Naive thymus-derived CD4-positive, alpha-beta T cell (primary cell): ENCODE data around the gene CPSF6. TPM values are rescaled to one million over a fixed set of nuclear protein-coding genes. Genes with fewer than 3 reads are reported as not detected.
"Not testable (repeated sequence)": the region's sequence is repeated elsewhere in the genome, so short reads cannot be mapped to it uniquely, and the experiment has no call there.

Experiments
- ATAC-seq: fragments of 150-1000 bp; cut with Tn5 transposase; 2 replicates; pipeline ENCODE4 v1.10.0; 2021; ENCODE audit warnings: mild to moderate bottlenecking, moderate library complexity
- CTCF ChIA-PET: fragments of 350-600 bp; sonication (Branson Sonifier 250); formaldehyde crosslinking; loops from one replicate; lab custom pipeline; 2021; ENCODE audit warnings: antibody characterized with exemption; lab: Charles Lee
- POLR2A ChIA-PET: fragments of 350-600 bp; sonication (Branson Sonifier 250); formaldehyde crosslinking; loops from one replicate; lab custom pipeline; 2021; ENCODE audit warnings: antibody characterized with exemption, inconsistent platforms; lab: Charles Lee
- DNase-seq, 9 donors: peaks; one replicate each; pipeline versions ENCODE4 v3.0.0 to v3.0.0-alpha.2; 2020 to 2022; ENCODE audit warnings: mixed read lengths in 1 of 9
- H3K27ac ChIP-seq: one replicate; pipeline ENCODE4 v1.7.0; 2013; ENCODE audit warnings: mild to moderate bottlenecking, low read depth, low read length, moderate library complexity
- H3K27me3 ChIP-seq, 2 donors: one replicate each; pipeline ENCODE4 v1.7.0; 2013; ENCODE audit warnings: low read length in 2 of 2, mild to moderate bottlenecking in 2 of 2, moderate library complexity in 2 of 2; ENCODE audit not compliant: control insufficient read depth in 2 of 2, insufficient read depth in 2 of 2
- H3K36me3 ChIP-seq, 3 experiments: 1 replicate in 2 of 3; 2 replicates in 1 of 3; pipeline ENCODE4 v1.7.0; 2013; ENCODE audit warnings: low read length in 3 of 3, mild to moderate bottlenecking in 3 of 3, moderate library complexity in 1 of 3; ENCODE audit not compliant: insufficient read depth in 3 of 3, control insufficient read depth in 2 of 3
- H3K4me1 ChIP-seq, 2 donors: one replicate each; pipeline ENCODE4 v1.7.0; 2013; ENCODE audit warnings: low read length in 2 of 2, mild to moderate bottlenecking in 2 of 2, moderate library complexity in 1 of 2; ENCODE audit not compliant: control insufficient read depth in 2 of 2, insufficient read depth in 2 of 2
- H3K4me3 ChIP-seq: 2 replicates; pipeline ENCODE4 v1.7.0; 2013; ENCODE audit warnings: mild to moderate bottlenecking, low read length
- H3K9me3 ChIP-seq, 3 experiments: 1 replicate in 2 of 3; 2 replicates in 1 of 3; pipeline ENCODE4 v1.7.0; 2013; ENCODE audit warnings: low read length in 3 of 3; ENCODE audit not compliant: control insufficient read depth in 2 of 3
- H3K27ac Mint-ChIP-seq, 9 donors: one replicate each; pipeline ENCODE4 v1.8.0; 2020 to 2022; ENCODE audit warnings: mixed read lengths in 9 of 9, mild to moderate bottlenecking in 8 of 9, moderate library complexity in 5 of 9, inconsistent platforms in 2 of 9
- H3K27me3 Mint-ChIP-seq, 5 donors: one replicate each; pipeline ENCODE4 v1.8.0; 2021 to 2022; ENCODE audit warnings: mixed read lengths in 5 of 5, mild to moderate bottlenecking in 1 of 5
- H3K36me3 Mint-ChIP-seq, 5 donors: one replicate each; pipeline ENCODE4 v1.8.0; 2020 to 2022; ENCODE audit warnings: mixed read lengths in 5 of 5, mild to moderate bottlenecking in 3 of 5, inconsistent platforms in 1 of 5
- H3K4me1 Mint-ChIP-seq, 7 donors: one replicate each; pipeline ENCODE4 v1.8.0; 2020 to 2022; ENCODE audit warnings: mixed read lengths in 7 of 7, mild to moderate bottlenecking in 3 of 7, inconsistent platforms in 1 of 7
- H3K4me3 Mint-ChIP-seq, 10 donors: one replicate each; pipeline ENCODE4 v1.8.0; 2020 to 2022; ENCODE audit warnings: mild to moderate bottlenecking in 10 of 10, mixed read lengths in 10 of 10, moderate library complexity in 6 of 10, inconsistent platforms in 2 of 10
- H3K9me3 Mint-ChIP-seq, 11 donors: one replicate each; pipeline ENCODE4 v1.8.0; 2020 to 2022; ENCODE audit warnings: mixed read lengths in 11 of 11, mild to moderate bottlenecking in 4 of 11, inconsistent platforms in 1 of 11, moderate library complexity in 1 of 11
- intact Hi-C, 2 donors: fragments of 100-400 bp; cut with micrococcal nuclease; formaldehyde crosslinking; loops; one replicate each; pipeline ENCODE4 v1.15.1; 2023
- polyA plus RNA-seq, 2 donors: library from polyadenylated mRNA; unstranded; fragments of 300-500 nt; fragmentation: Illumina TruSeq; gene quantifications; one replicate each; pipeline ENCODE4 v1.2.3, GENCODE V29; 2021
- total RNA-seq, 6 experiments: library from RNA in 5 of 6; stranded (reverse) in 5 of 6; gene quantifications; 1 replicate in 5 of 6; 2 replicates in 1 of 6; pipeline ENCODE4 v1.2.3 and lab custom pipeline; 2021 to 2026

CPSF6 gene
- total and polyA plus RNA-seq, 7 experiments from 2014 or later, result 33.2 to 127 (median 90.7) TPM

DNA sequence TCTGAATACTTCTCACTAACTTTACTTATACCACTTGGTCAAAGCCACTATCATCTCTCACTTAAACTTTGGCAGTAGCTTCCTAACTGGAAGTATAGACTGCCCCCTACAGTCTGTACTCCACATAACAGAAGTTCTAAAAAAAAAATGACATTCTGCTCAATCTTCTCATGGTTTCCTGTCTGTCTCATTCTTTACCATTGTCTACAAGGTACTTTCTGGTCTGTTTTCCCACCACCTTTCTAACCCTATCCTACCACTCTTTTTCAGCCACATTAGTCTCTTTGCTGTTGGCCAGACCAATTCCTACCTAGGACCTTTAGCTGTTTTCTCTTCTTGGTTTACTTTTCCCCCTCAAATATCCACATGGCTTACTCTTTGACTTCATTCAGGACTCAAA, 14.7 kb downstream of the CPSF6 start:
- peaks cover 0 to 28% (median 18%) of the 10 kb centered on the region in 5 donors for H3K36me3 Mint-ChIP-seq

DNA sequence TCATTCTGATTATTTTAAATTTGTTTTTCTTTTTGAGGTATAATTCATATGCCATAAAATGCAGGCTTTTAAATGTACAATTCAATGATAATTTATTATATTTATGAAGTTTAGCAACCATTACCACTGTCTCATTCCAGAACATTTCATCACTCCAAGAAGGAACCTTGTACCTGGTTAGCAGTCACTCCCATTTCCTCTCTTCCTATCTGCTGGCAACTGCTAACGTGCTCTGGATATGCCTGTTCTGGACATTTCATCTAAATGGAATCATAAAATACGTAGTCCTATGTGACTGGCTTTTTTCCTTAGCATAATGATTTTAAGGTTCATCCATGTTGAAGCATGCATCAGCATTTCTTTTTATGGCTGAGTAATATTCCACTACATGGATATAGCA, 15.5 kb downstream of the CPSF6 start:
- no peaks in the 10 kb centered on the region for H3K9me3 ChIP-seq
- H3K27me3 ChIP-seq, result no peaks in the 10 kb centered on the region
- H3K36me3 Mint-ChIP-seq, result peaks cover 0 to 29% (median 17%) of the 10 kb centered on the region in 5 donors
- H3K4me1 Mint-ChIP-seq, result peaks cover 13 to 51% (median 46%) of the 10 kb centered on the region in 7 donors
- CTCF ChIA-PET, result interaction anchor here (0.7 to 6.3 kb wide), 6 partner anchors 9 to 418 kb away, joined by 3 to 71 read pairs (median 4); no protein-coding TSS in a partner anchor
- no peak overlapping the region for H3K27ac ChIP-seq
- no peak for DNase-seq
- no peak for ATAC-seq
- H3K9me3 Mint-ChIP-seq, result no peaks in the 10 kb centered on the region
- H3K27me3 Mint-ChIP-seq, result no peaks in the 10 kb centered on the region
- POLR2A ChIA-PET, result interaction anchor here (0.6 to 1.4 kb wide), 3 partner anchors 10 to 98 kb away, joined by 3 to 8 read pairs (median 3); no protein-coding TSS in a partner anchor
- peaks cover 4 to 38% (median 24%) of the 10 kb centered on the region in 3 experiments for H3K36me3 ChIP-seq
- H3K27ac Mint-ChIP-seq, result no peak overlapping the region
- no peak overlapping the region for H3K4me3 ChIP-seq
- intact Hi-C loops, result loop anchor here (1.0 to 10.0 kb wide), 6 partner anchors 16 to 1210 kb away; partner anchors contain the start of gene CPSF6 (in 2 of the 2)
- no peak overlapping the region for H3K4me3 Mint-ChIP-seq
- H3K4me1 ChIP-seq, result peaks cover 0 to 4% of the 10 kb centered on the region in 2 donors

More for the DNA sequence above, 14.7 kb downstream of the CPSF6 start:
- Histone ChIP-seq H3K27me3 (no peaks in the 10 kb centered on the region), H3K9me3 (no peaks in the 10 kb centered on the region), H3K4me1 (peaks cover 0 to 4% of the 10 kb centered on the region in 2 donors), H3K27ac (peak overlapping the region; percentile 33), H3K36me3 (peaks cover under 1 to 29% (median 17%) of the 10 kb centered on the region in 3 experiments), H3K4me3 (no peak overlapping the region)
- peak; percentile 94 for ATAC-seq
- peak in 7 of 9 donors; percentile 55 to 76 (median 67) for DNase-seq
- no peak overlapping the region for H3K4me3 Mint-ChIP-seq
- ChIA-PET POLR2A (interaction anchor here (0.6 to 1.4 kb wide), 4 partner anchors 10 to 97 kb away, joined by 3 to 8 read pairs (median 3); no protein-coding TSS in a partner anchor), CTCF (interaction anchor here (0.6 to 6.3 kb wide), 9 partner anchors 8 to 418 kb away, joined by 3 to 71 read pairs (median 4); no protein-coding TSS in a partner anchor)
- peaks cover 19 to 56% (median 54%) of the 10 kb centered on the region in 7 donors for H3K4me1 Mint-ChIP-seq
- H3K9me3 Mint-ChIP-seq, result no peaks in the 10 kb centered on the region
- H3K27ac Mint-ChIP-seq, result peak overlapping the region; percentile 18 to 93 (median 53)
- H3K27me3 Mint-ChIP-seq, result no peaks in the 10 kb centered on the region
- intact Hi-C loops, result loop anchor here (1.0 to 10.0 kb wide), 6 partner anchors 15 to 1209 kb away; partner anchors contain the start of gene CPSF6 (in 2 of the 2)

- Mint-ChIP-seq H3K27ac (peak overlapping the region in 2 of 9 donors; percentile 12 to 85), H3K4me1 (peaks cover 6 to 21% (median 14%) of the 10 kb centered on the region in 7 donors), H3K36me3 (peaks cover 14 to 54% (median 37%) of the 10 kb centered on the region in 5 donors), H3K9me3 (no peaks in the 10 kb centered on the region), H3K4me3 (no peak overlapping the region), H3K27me3 (no peaks in the 10 kb centered on the region)
- H3K36me3 ChIP-seq, result peaks cover 18 to 62% (median 54%) of the 10 kb centered on the region in 3 experiments
- ChIA-PET CTCF (interaction anchor here (1.0 to 4.1 kb wide), 2 partner anchors 102 to 312 kb away, joined by 3 to 15 read pairs; no protein-coding TSS in a partner anchor), POLR2A (interaction anchor here (1.2 kb wide), 1 partner anchor 103 kb away, joined by 4 read pairs; no protein-coding TSS in a partner anchor)
- intact Hi-C loops, result loop anchor here (10.0 kb wide), 2 partner anchors 394 to 1214 kb away; no protein-coding TSS in a partner anchor
- ATAC-seq (no peak), DNase-seq (no peak)
- no peaks in the 10 kb centered on the region for H3K27me3 ChIP-seq
- H3K9me3 ChIP-seq, result no peaks in the 10 kb centered on the region
- no peak overlapping the region for H3K27ac ChIP-seq
- peaks cover 0 to 4% of the 10 kb centered on the region in 2 donors for H3K4me1 ChIP-seq
- no peak overlapping the region for H3K4me3 ChIP-seq
Observed at GRCh38 chr12:69258655-69259054, 19.3 kb downstream of the CPSF6 start.

- no peaks in the 10 kb centered on the region for H3K9me3 Mint-ChIP-seq
- intact Hi-C loops, result no loop called here
- no peak overlapping the region for H3K27ac ChIP-seq
- no peak overlapping the region for H3K27ac Mint-ChIP-seq
- ATAC-seq, result no peak
- peaks cover 0 to 12% (median 6%) of the 10 kb centered on the region in 7 donors for H3K4me1 Mint-ChIP-seq
- no peak overlapping the region for H3K4me3 ChIP-seq
- H3K36me3 ChIP-seq, result peaks cover 18 to 47% (median 46%) of the 10 kb centered on the region in 3 experiments
- no peaks in the 10 kb centered on the region for H3K27me3 ChIP-seq
- H3K27me3 Mint-ChIP-seq, result no peaks in the 10 kb centered on the region
- no peak overlapping the region for H3K4me3 Mint-ChIP-seq
- ChIA-PET CTCF (interaction anchor here (1.8 kb wide), 1 partner anchor 10 kb away, joined by 4 read pairs; no protein-coding TSS in a partner anchor), POLR2A (no interaction called here)
- no peak for DNase-seq
- H3K9me3 ChIP-seq, result no peaks in the 10 kb centered on the region
- H3K4me1 ChIP-seq, result no peaks in the 10 kb centered on the region
- H3K36me3 Mint-ChIP-seq, result peaks cover 18 to 59% (median 36%) of the 10 kb centered on the region in 5 donors
Observed at GRCh38 chr12:69262264-69262974, 23.1 kb downstream of the CPSF6 start.

DNA sequence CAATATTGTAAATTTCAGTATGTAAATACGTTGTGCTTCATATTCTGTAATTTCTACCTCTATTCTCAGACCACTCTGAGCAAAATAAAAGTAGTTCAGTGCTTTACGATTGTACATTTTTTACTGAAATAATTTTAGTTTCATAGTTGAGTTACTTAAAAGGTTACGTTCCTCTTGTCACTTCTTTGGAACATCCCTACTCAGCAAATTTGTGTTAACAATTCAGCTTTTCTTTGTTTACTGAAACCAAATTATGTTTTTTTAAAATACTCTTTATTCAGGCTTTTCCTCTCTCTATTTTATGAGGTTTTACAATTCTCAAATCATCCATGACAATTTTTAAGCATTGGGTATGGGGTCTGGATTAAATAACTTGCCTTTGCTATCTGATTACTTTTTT, 25.8 kb downstream of the CPSF6 start:
- Mint-ChIP-seq H3K27ac (peak overlapping the region in 1 of 9 donors; percentile 45), H3K9me3 (no peaks in the 10 kb centered on the region), H3K36me3 (peaks cover 18 to 43% (median 22%) of the 10 kb centered on the region in 5 donors), H3K27me3 (no peaks in the 10 kb centered on the region), H3K4me3 (no peak overlapping the region), H3K4me1 (peaks cover 0 to 22% (median 9%) of the 10 kb centered on the region in 7 donors)
- no peak overlapping the region for H3K27ac ChIP-seq
- no peaks in the 10 kb centered on the region for H3K9me3 ChIP-seq
- H3K36me3 ChIP-seq, result peaks cover 12 to 31% (median 25%) of the 10 kb centered on the region in 3 experiments
- H3K4me1 ChIP-seq, result no peaks in the 10 kb centered on the region
- ATAC-seq, result no peak
- no peak for DNase-seq
- CTCF ChIA-PET, result interaction anchor here (0.6 to 1.3 kb wide), 2 partner anchors 11 to 21 kb away, joined by 3 to 4 read pairs; no protein-coding TSS in a partner anchor
- H3K27me3 ChIP-seq, result no peaks in the 10 kb centered on the region
- POLR2A ChIA-PET, result interaction anchor here (0.6 to 0.9 kb wide), 2 partner anchors 11 to 31 kb away, joined by 3 to 4 read pairs; no protein-coding TSS in a partner anchor
- intact Hi-C loops, result no loop called here
- H3K4me3 ChIP-seq, result no peak overlapping the region

- H3K4me3 Mint-ChIP-seq, H3K9me3 ChIP-seq, H3K4me3 ChIP-seq, H3K27me3 ChIP-seq, H3K27me3 Mint-ChIP-seq, H3K27ac ChIP-seq, H3K9me3 Mint-ChIP-seq, H3K4me1 ChIP-seq, DNase-seq, ATAC-seq, intact Hi-C loops: not testable (repeated sequence)
- ChIA-PET POLR2A (interaction anchor here (0.6 kb wide), 2 partner anchors 31 to 101 kb away, joined by 4 read pairs; no protein-coding TSS in a partner anchor), CTCF (interaction anchor here (0.6 to 0.7 kb wide), 2 partner anchors 12 to 22 kb away, joined by 4 read pairs; no protein-coding TSS in a partner anchor)
- peaks cover 7 to 26% (median 20%) of the 10 kb centered on the region in 3 experiments for H3K36me3 ChIP-seq
- Mint-ChIP-seq H3K4me1 (peaks cover 0 to 20% (median 10%) of the 10 kb centered on the region in 7 donors), H3K27ac (peak overlapping the region in 1 of 9 donors; percentile 45), H3K36me3 (peaks cover 13 to 38% (median 18%) of the 10 kb centered on the region in 5 donors)
Observed at GRCh38 chr12:69265633-69266032, 26.3 kb downstream of the CPSF6 start.
